Vagina (tissue), 2 donors: ENCODE results near the gene LRRC51.

Source experiments
- CTCF ChIP-seq, 3 experiments: fragments of 450-650 bp in 2 of 3; fragments of 200-600 bp in 1 of 3; sonication (generic) in 1 of 3; IDR thresholded peaks; one replicate each; pipeline ENCODE4 v1.5.1; 2017 to 2019; ENCODE audit warnings: antibody characterized with exemption in 3 of 3, mild to moderate bottlenecking in 2 of 3, moderate library complexity in 2 of 3
- POLR2AphosphoS5 ChIP-seq, 2 donors: sonication (generic); formaldehyde crosslinking; IDR thresholded peaks; one replicate each; pipeline ENCODE4 v1.9.0; 2017; ENCODE audit warnings: antibody characterized with exemption in 2 of 2, mild to moderate bottlenecking in 2 of 2, low read depth in 1 of 2; ENCODE audit not compliant: insufficient read depth in 1 of 2

GRCh38 chr11:72129381-72129780 is 48.7 kb downstream of the LRRC51 start:
- TF ChIP-seq CTCF (IDR thresholded peaks at IDR 0.05) = no peak
- no peak for TF ChIP-seq POLR2AphosphoS5 (IDR thresholded peaks at IDR 0.05; ENCODE audit: insufficient read depth in 1 of 2, low read depth in 1 of 2)
